NCI-H345 treated with DMSO at 0.1 percent for 48 hours (cell line): Measurements from ENCODE around the gene NRG3.

Experiments used
- DNase-seq: peaks from one replicate; lab custom pipeline; 2025; ENCODE audit not compliant: unreplicated experiment; lab: John Stamatoyannopoulos, UW

The NRG3 gene

GRCh38 chr10:82552267-82552666 is 677.3 kb downstream of the NRG3 start:
- DNase-seq: no peak

GRCh38 chr10:82554381-82554780 is 679.4 kb downstream of the NRG3 start:
- DNase-seq: no peak

- DNase-seq: no peak
Measured at GRCh38 chr10:82558014-82558607, 683.1 kb downstream of the NRG3 start.

GRCh38 chr10:82564353-82565196 is 689.6 kb downstream of the NRG3 start:
- DNase-seq: no peak

GRCh38 chr10:82565197-82565575 is 690.2 kb downstream of the NRG3 start:
- no peak for DNase-seq

GRCh38 chr10:82572744-82573143 is 697.8 kb downstream of the NRG3 start:
- DNase-seq: no peak

- DNase-seq: no peak
Measured at GRCh38 chr10:82574081-82574480, 699.1 kb downstream of the NRG3 start.

- no peak for DNase-seq
Measured at GRCh38 chr10:82575318-82575717, 700.3 kb downstream of the NRG3 start.

GRCh38 chr10:82576093-82576492 is 701.1 kb downstream of the NRG3 start:
- no peak for DNase-seq

GRCh38 chr10:82581940-82582339 is 706.9 kb downstream of the NRG3 start:
- no peak for DNase-seq

GRCh38 chr10:82591421-82591820 is 716.4 kb downstream of the NRG3 start:
- no peak for DNase-seq

- DNase-seq: no peak
Measured at GRCh38 chr10:82597840-82598239, 722.8 kb downstream of the NRG3 start.

GRCh38 chr10:82609845-82610244 is 734.9 kb downstream of the NRG3 start:
- DNase-seq: no peak

GRCh38 chr10:82618007-82618406 is 743.0 kb downstream of the NRG3 start:
- no peak for DNase-seq

- no peak for DNase-seq
Measured at GRCh38 chr10:82621680-82622079, 746.7 kb downstream of the NRG3 start.

GRCh38 chr10:82622479-82622878 is 747.5 kb downstream of the NRG3 start:
- no peak for DNase-seq

GRCh38 chr10:82625512-82626189 is 750.7 kb downstream of the NRG3 start:
- no peak for DNase-seq

GRCh38 chr10:82628373-82628772 is 753.4 kb downstream of the NRG3 start:
- peak; percentile 18 for DNase-seq

- no peak for DNase-seq
Measured at GRCh38 chr10:82643076-82643475, 768.1 kb downstream of the NRG3 start.

GRCh38 chr10:82643601-82644000 is 768.6 kb downstream of the NRG3 start:
- no peak for DNase-seq

GRCh38 chr10:82645221-82645620 is 770.2 kb downstream of the NRG3 start:
- no peak for DNase-seq
